Endometrium (tissue), 2 donors: ENCODE data around the gene MEX3A.
"Not testable (repeated sequence)": the region's sequence is repeated elsewhere in the genome, so short reads cannot be mapped to it uniquely, and the experiment has no call there.

Experiments
- FAIRE-seq: peaks from 2 replicates; lab custom pipeline; 2012; peaks lifted over from hg19 to GRCh38; lab: Jason Lieb, UNC
- donor health status: control.
- donor health status: control.

The MEX3A gene

GRCh38 chr1:156118177-156118868 is 36.1 kb upstream of the MEX3A start:
- FAIRE-seq, result no peak

- FAIRE-seq, result no peak
These were observed 35.3 kb upstream of the MEX3A start for GRCh38 chr1:156117414-156118176.

GRCh38 chr1:156116731-156117130 is 34.5 kb upstream of the MEX3A start:
- FAIRE-seq, result not testable (repeated sequence)

- FAIRE-seq, result no peak
These were observed 33.5 kb upstream of the MEX3A start for GRCh38 chr1:156115514-156116374.

GRCh38 chr1:156114919-156115513 is 32.8 kb upstream of the MEX3A start:
- FAIRE-seq, result no peak

GRCh38 chr1:156114101-156114918 is 32.0 kb upstream of the MEX3A start, which contains the start of gene LMNA:
Gene LMNA (plus strand): TSS chr1:156114711. CDS start chr1:156114919, 208 bp downstream.
- no peak for FAIRE-seq

GRCh38 chr1:156113282-156113950 is 31.2 kb upstream of the MEX3A start:
- no peak for FAIRE-seq

- FAIRE-seq, result no peak
These were observed 30.2 kb upstream of the MEX3A start for GRCh38 chr1:156112276-156113137.

GRCh38 chr1:156111355-156111962 is 29.2 kb upstream of the MEX3A start:
- no peak for FAIRE-seq

- no peak for FAIRE-seq
These were observed 28.0 kb upstream of the MEX3A start for GRCh38 chr1:156110252-156110651.

GRCh38 chr1:156108664-156109241 is 26.5 kb upstream of the MEX3A start:
- FAIRE-seq, result no peak

GRCh38 chr1:156108057-156108456 is 25.8 kb upstream of the MEX3A start:
- no peak for FAIRE-seq

- no peak for FAIRE-seq
These were observed 24.6 kb upstream of the MEX3A start for GRCh38 chr1:156106624-156107488.

- no peak for FAIRE-seq
These were observed 22.9 kb upstream of the MEX3A start for GRCh38 chr1:156104861-156105832.

GRCh38 chr1:156104065-156104810 is 22.0 kb upstream of the MEX3A start:
- no peak for FAIRE-seq

GRCh38 chr1:156103521-156103947 is 21.3 kb upstream of the MEX3A start:
- no peak for FAIRE-seq
